Astrocyte of the spinal cord (primary cell): Measurements from ENCODE around the gene RPL26.

ENCODE experiments used
- DNase-seq: peaks from one replicate; pipeline ENCODE4 v3.0.0; 2011; ENCODE audit warnings: low read depth, low spot score
- H3K4me3 ChIP-seq: 2 replicates; pipeline ENCODE4 v1.5.1; 2011; ENCODE audit warnings: low read depth, mild to moderate bottlenecking, low read length, moderate library complexity
- CTCF ChIP-seq: IDR thresholded peaks from 2 replicates; pipeline ENCODE4 v1.5.1; 2012; ENCODE audit warnings: low read depth, mild to moderate bottlenecking, low read length, inconsistent platforms
- in situ Hi-C: cut with HindIII; loops from 2 replicates; pipeline ENCODE4 v1.10.0; 2017; ENCODE audit warnings: low sequenced_read_pairs

RPL26 gene

DNA sequence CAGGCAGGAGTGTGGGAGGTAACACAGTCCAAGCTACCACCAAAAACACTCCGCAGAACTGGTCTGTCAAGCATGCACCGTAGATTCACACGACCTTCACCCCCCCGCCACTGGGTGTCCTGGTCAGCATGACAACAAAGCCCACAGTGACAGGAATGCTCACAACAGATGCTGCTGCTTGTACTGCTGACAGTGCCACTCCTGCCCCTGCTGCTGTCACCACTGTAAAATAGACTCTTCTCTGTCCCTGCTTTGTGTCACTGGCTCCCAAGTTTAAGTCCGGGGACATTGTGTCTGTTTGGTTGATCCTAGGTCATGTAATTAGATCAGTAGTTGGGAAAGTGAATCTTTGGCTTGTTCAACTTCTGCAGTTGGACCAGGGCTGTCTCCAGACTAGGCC lies 50.3 kb downstream of the RPL26 start:
- no peak for DNase-seq
- TF ChIP-seq CTCF, result no peak

DNA sequence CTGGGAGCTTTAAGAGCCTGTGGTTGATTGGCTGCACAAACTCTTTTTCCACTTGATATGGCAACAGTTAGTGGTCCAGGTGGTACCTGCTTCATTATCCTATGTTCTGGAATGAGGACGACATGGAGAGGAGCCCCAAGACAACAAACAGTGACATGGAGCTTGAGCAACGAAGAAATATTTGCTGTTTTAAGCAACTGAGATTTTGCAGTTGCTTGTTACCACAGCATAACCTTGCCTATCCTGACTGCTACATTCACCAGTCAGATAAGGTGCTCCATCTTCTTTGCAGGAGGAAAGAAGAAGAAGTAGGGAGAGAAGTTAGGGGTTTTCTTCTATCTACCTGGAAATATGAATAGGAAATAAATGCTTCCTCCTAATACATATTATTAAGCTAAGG lies 50.9 kb downstream of the RPL26 start:
- no peak for TF ChIP-seq CTCF
- no peak for DNase-seq
- no peak overlapping the region for H3K4me3 ChIP-seq
- in situ Hi-C loops, result no loop called here

More for the DNA sequence above, 50.3 kb downstream of the RPL26 start:
- H3K4me3 ChIP-seq, result no peak overlapping the region
- in situ Hi-C loops, result no loop called here
